PC-9 (cell line): ENCODE measurements around the gene NPEPL1.

Source experiments
- EZH2 ChIP-seq: fragments of 200-600 bp; sonication (generic); IDR thresholded peaks from 2 replicates; pipeline ENCODE4 v1.8.0; 2017; ENCODE audit warnings: antibody characterized with exemption, low read depth
- TF ChIP-seq, protein P1 (sequence below): fragments of 200-600 bp; sonication (generic); conservative IDR thresholded peaks from 2 replicates; pipeline ENCODE4 v1.6.1; 2017; ENCODE audit warnings: mixed run types, antibody characterized with exemption, mild to moderate bottlenecking, moderate library complexity

DNA sequence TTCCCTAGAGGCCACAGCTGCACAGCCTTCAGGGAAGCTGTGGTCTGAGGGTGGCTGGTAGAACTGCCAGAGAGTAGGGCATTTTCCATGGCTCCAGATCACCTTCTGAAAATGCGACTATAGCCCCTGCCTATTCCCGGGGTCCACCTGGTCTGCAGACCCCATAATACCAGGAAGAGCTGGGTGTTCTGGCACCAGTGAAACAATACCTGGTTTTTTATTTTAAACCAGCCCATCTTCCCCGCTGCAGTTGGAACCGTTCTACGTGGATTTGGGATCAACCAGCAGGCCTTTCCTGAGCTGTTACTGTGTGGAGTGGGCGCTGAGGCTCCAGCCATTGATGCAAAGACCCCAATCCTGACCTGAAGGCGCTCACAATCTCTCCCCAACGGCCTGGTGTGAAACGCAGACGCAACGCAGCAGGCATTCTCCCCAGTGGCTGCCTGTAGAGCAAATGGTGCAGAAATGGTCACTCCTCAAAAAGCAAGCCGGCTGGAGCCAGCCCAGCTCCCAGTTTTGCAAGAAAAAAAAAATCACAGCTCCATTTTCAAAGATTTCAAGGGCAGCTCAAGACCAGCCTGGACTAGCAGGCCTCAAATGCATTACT lies 11.3 kb downstream of the NPEPL1 start:
- TF ChIP-seq, protein P1, sequence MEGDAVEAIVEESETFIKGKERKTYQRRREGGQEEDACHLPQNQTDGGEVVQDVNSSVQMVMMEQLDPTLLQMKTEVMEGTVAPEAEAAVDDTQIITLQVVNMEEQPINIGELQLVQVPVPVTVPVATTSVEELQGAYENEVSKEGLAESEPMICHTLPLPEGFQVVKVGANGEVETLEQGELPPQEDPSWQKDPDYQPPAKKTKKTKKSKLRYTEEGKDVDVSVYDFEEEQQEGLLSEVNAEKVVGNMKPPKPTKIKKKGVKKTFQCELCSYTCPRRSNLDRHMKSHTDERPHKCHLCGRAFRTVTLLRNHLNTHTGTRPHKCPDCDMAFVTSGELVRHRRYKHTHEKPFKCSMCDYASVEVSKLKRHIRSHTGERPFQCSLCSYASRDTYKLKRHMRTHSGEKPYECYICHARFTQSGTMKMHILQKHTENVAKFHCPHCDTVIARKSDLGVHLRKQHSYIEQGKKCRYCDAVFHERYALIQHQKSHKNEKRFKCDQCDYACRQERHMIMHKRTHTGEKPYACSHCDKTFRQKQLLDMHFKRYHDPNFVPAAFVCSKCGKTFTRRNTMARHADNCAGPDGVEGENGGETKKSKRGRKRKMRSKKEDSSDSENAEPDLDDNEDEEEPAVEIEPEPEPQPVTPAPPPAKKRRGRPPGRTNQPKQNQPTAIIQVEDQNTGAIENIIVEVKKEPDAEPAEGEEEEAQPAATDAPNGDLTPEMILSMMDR, result no peak
- TF ChIP-seq EZH2, result no peak
